Mucosa of rectum (tissue), 2 donors: ENCODE measurements around the gene SOST.

Experiments
- H3K27ac ChIP-seq, 2 donors: one replicate each; pipeline ENCODE4 v1.7.0; 2013; ENCODE audit warnings: inconsistent platforms in 2 of 2, low read depth in 2 of 2, low read length in 2 of 2
- H3K27me3 ChIP-seq, 2 donors: one replicate each; pipeline ENCODE4 v1.7.0; 2013; ENCODE audit warnings: low read length in 2 of 2; ENCODE audit not compliant: control insufficient read depth in 2 of 2, insufficient read depth in 2 of 2
- H3K36me3 ChIP-seq, 2 donors: one replicate each; pipeline ENCODE4 v1.7.0; 2013; ENCODE audit warnings: low read length in 2 of 2; ENCODE audit not compliant: control insufficient read depth in 2 of 2, insufficient read depth in 2 of 2
- H3K4me1 ChIP-seq, 2 donors: one replicate each; pipeline ENCODE4 v1.7.0; 2013; ENCODE audit warnings: low read length in 2 of 2, mild to moderate bottlenecking in 1 of 2; ENCODE audit not compliant: control insufficient read depth in 2 of 2, insufficient read depth in 2 of 2
- H3K4me3 ChIP-seq, 2 donors: one replicate each; pipeline ENCODE4 v1.7.0; 2013; ENCODE audit warnings: low read length in 2 of 2
- H3K9ac ChIP-seq, 2 donors: one replicate each; pipeline ENCODE4 v1.7.0; 2013; ENCODE audit warnings: low read length in 2 of 2, low read depth in 1 of 2, mild to moderate bottlenecking in 1 of 2
- H3K9me3 ChIP-seq, 2 donors: one replicate each; pipeline ENCODE4 v1.7.0; 2013; ENCODE audit warnings: low read length in 2 of 2; ENCODE audit not compliant: control insufficient read depth in 2 of 2
- donor health status: healthy.
- donor health status: Normal muscosa, but diverticular disease.

Gene SOST

GRCh38 chr17:43753493-43754129 is 5.0 kb downstream of the SOST start:
- no peak overlapping the region for H3K4me3 ChIP-seq
- no peak overlapping the region for H3K27ac ChIP-seq
- H3K9me3 ChIP-seq, result no peaks in the 10 kb centered on the region
- H3K27me3 ChIP-seq, result peaks cover 29 to 44% of the 10 kb centered on the region in 2 donors
- no peak overlapping the region for H3K9ac ChIP-seq
- no peaks in the 10 kb centered on the region for H3K36me3 ChIP-seq
- peaks cover 0 to 3% of the 10 kb centered on the region in 2 donors for H3K4me1 ChIP-seq

DNA sequence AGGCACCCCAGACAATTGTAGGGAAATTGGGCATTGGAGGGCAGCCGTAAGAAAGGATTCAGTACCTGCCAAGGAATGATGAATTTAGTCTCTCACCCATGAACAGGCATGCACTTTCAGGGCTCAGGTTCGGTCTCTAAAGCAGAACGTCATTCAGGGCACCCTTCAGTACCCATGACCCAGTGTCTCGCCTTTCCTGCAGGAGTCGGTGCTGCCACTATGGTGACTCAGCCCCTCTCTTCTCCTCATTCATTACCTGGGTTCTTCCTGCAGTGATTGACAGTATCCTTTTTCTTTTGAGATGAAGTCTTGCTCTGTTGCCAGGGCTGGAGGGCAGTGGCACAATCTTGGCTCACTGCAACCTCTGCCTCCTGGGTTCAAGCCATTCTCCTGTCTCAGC is 8.4 kb downstream of the SOST start:
- no peak overlapping the region for H3K9ac ChIP-seq
- H3K27ac ChIP-seq, result no peak overlapping the region
- peaks cover 11 to 25% of the 10 kb centered on the region in 2 donors for H3K27me3 ChIP-seq
- H3K9me3 ChIP-seq, result no peaks in the 10 kb centered on the region
- H3K4me1 ChIP-seq, result peaks cover 0 to under 1% of the 10 kb centered on the region in 2 donors
- H3K36me3 ChIP-seq, result no peaks in the 10 kb centered on the region
- H3K4me3 ChIP-seq, result no peak overlapping the region

- Histone ChIP-seq H3K9ac (no peak overlapping the region), H3K4me1 (no peaks in the 10 kb centered on the region), H3K27me3 (peaks cover 5 to 12% of the 10 kb centered on the region in 2 donors), H3K4me3 (no peak overlapping the region), H3K9me3 (no peaks in the 10 kb centered on the region), H3K36me3 (no peaks in the 10 kb centered on the region), H3K27ac (no peak overlapping the region)
Observed at GRCh38 chr17:43745541-43745940, 13.1 kb downstream of the SOST start.

GRCh38 chr17:43741636-43742035 is 17.0 kb downstream of the SOST start:
- H3K4me3 ChIP-seq, result no peak overlapping the region
- H3K4me1 ChIP-seq, result no peaks in the 10 kb centered on the region
- no peak overlapping the region for H3K27ac ChIP-seq

DNA sequence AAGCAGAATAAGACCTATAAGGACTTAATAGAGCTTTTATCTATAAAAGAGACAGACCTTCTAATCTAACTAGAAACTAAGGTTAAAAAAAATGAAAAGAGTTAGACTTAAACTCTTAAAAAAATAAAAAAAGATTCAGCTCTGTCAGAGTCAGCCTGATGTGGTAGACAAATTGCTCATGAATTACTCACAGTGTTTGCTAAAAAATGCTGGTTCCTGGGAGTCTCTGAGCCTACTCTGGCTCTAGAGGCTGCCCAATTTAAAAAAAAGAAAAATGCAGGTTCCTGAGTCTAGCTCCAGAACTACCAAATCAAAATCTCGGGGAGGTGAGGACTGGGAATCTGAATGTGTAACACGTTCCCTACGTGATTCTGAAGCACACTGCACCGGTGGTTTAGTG is 18.1 kb downstream of the SOST start:
- no peaks in the 10 kb centered on the region for H3K9me3 ChIP-seq
- no peaks in the 10 kb centered on the region for H3K4me1 ChIP-seq
- no peak overlapping the region for H3K9ac ChIP-seq
- H3K36me3 ChIP-seq, result no peaks in the 10 kb centered on the region
- peaks cover 4 to 5% of the 10 kb centered on the region in 2 donors for H3K27me3 ChIP-seq
- no peak overlapping the region for H3K4me3 ChIP-seq
- H3K27ac ChIP-seq, result no peak overlapping the region

More at GRCh38 chr17:43741636-43742035, 17.0 kb downstream of the SOST start:
- peaks cover 4 to 5% of the 10 kb centered on the region in 2 donors for H3K27me3 ChIP-seq
- H3K9ac ChIP-seq, result no peak overlapping the region
- no peaks in the 10 kb centered on the region for H3K9me3 ChIP-seq
- H3K36me3 ChIP-seq, result no peaks in the 10 kb centered on the region

GRCh38 chr17:43737722-43738121 is 20.9 kb downstream of the SOST start:
- H3K9me3 ChIP-seq, result no peaks in the 10 kb centered on the region
- H3K4me3 ChIP-seq, result no peak overlapping the region
- H3K4me1 ChIP-seq, result no peaks in the 10 kb centered on the region
- no peaks in the 10 kb centered on the region for H3K27me3 ChIP-seq
- H3K9ac ChIP-seq, result no peak overlapping the region
- H3K27ac ChIP-seq, result no peak overlapping the region
- no peaks in the 10 kb centered on the region for H3K36me3 ChIP-seq

DNA sequence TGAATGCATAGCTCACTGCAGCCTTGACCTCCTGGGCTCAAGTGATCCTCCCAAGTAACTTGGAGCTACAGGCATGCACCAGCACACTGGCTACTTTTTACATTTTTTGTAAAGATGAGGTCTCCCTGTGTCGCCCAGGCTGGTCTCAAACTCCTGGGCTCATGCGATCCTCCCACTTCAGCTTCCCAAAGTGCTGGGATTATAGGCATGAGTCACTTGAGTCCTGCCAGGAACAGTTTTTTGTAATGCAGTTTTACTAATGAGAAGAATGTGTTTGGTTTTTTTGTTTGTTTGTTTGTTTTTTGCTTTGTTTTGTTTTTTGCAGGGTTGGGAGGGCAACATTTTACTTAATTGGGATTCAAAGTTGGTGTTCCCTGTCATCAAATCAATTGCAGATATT is 22.2 kb downstream of the SOST start:
- Histone ChIP-seq H3K27me3 (no peaks in the 10 kb centered on the region), H3K4me1 (no peaks in the 10 kb centered on the region), H3K27ac (no peak overlapping the region), H3K4me3 (no peak overlapping the region), H3K36me3 (no peaks in the 10 kb centered on the region), H3K9ac (no peak overlapping the region), H3K9me3 (no peaks in the 10 kb centered on the region)

- Histone ChIP-seq H3K27ac (no peak overlapping the region), H3K27me3 (no peaks in the 10 kb centered on the region), H3K36me3 (no peaks in the 10 kb centered on the region), H3K9me3 (no peaks in the 10 kb centered on the region), H3K4me1 (no peaks in the 10 kb centered on the region), H3K9ac (no peak overlapping the region), H3K4me3 (no peak overlapping the region)
Observed at GRCh38 chr17:43734376-43734775, 24.2 kb downstream of the SOST start.

GRCh38 chr17:43733956-43734355 is 24.6 kb downstream of the SOST start:
- Histone ChIP-seq H3K9me3 (no peaks in the 10 kb centered on the region), H3K4me3 (no peak overlapping the region), H3K27ac (no peak overlapping the region), H3K4me1 (no peaks in the 10 kb centered on the region), H3K9ac (no peak overlapping the region), H3K27me3 (no peaks in the 10 kb centered on the region), H3K36me3 (no peaks in the 10 kb centered on the region)

GRCh38 chr17:43732958-43733357 is 25.6 kb downstream of the SOST start:
- no peak overlapping the region for H3K4me3 ChIP-seq
- no peaks in the 10 kb centered on the region for H3K9me3 ChIP-seq
- H3K4me1 ChIP-seq, result no peaks in the 10 kb centered on the region
- H3K9ac ChIP-seq, result no peak overlapping the region
- no peak overlapping the region for H3K27ac ChIP-seq
- H3K27me3 ChIP-seq, result no peaks in the 10 kb centered on the region
- H3K36me3 ChIP-seq, result no peaks in the 10 kb centered on the region

DNA sequence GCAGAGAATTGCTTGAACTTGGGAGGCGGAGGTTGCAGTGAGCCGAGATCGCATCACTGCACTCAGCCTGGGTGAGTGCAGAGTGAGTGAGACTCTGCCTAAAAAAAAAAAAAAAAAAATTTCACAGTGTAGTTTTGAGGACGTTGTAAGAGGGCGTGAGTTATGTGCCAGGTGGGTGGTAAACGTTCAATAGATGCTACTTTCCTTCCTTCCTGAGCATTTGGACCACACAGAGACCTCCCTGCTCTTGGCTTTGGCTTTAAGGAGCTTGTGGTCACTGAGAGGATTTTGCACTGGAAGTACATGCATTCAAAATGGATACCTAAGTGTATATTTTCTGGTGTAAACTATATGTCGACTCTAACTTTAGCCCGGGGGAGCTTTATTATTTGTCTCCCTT is 30.5 kb downstream of the SOST start:
- Histone ChIP-seq H3K27ac (no peak overlapping the region), H3K36me3 (no peaks in the 10 kb centered on the region), H3K27me3 (no peaks in the 10 kb centered on the region), H3K9ac (no peak overlapping the region), H3K4me1 (no peaks in the 10 kb centered on the region), H3K4me3 (no peak overlapping the region), H3K9me3 (no peaks in the 10 kb centered on the region)
